ENCODE data around the gene UBAP2L.

DNA sequence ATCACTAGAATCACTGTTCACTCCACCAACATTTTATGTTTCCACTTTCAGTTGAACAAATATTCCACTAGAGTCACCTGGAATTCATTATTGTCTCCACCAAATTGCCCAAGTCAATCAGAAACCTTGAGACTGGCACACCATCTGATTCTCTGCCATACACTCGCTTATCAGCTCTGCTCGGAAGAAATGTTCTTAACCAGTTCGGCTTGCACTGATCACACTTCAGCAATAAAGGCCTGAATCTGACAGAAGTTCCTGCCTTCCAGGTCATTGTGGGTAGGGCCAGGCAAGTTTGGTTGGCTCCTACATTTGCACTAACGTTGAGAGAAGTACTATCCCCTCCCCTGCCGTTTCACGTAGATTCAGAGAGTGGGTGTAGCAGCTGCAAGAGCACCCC lies 38.8 kb upstream of the UBAP2L start:
- TF ChIP-seq, protein P1, sequence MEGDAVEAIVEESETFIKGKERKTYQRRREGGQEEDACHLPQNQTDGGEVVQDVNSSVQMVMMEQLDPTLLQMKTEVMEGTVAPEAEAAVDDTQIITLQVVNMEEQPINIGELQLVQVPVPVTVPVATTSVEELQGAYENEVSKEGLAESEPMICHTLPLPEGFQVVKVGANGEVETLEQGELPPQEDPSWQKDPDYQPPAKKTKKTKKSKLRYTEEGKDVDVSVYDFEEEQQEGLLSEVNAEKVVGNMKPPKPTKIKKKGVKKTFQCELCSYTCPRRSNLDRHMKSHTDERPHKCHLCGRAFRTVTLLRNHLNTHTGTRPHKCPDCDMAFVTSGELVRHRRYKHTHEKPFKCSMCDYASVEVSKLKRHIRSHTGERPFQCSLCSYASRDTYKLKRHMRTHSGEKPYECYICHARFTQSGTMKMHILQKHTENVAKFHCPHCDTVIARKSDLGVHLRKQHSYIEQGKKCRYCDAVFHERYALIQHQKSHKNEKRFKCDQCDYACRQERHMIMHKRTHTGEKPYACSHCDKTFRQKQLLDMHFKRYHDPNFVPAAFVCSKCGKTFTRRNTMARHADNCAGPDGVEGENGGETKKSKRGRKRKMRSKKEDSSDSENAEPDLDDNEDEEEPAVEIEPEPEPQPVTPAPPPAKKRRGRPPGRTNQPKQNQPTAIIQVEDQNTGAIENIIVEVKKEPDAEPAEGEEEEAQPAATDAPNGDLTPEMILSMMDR (IDR thresholded peaks at IDR 0.05; ENCODE audit: insufficient read depth, low read depth, low read length): no peak
- no peak for TF ChIP-seq EZH2 (IDR thresholded peaks at IDR 0.05; ENCODE audit: insufficient read depth, low read length)
